Stimulated activated CD8-positive, alpha-beta memory T cell treated with anti-CD3 and anti-CD28 coated beads, Interleukin-7, amount 100 ng/mL, for 4 hours (primary cell): ENCODE results near the gene POLE4.

Experiments
- DNase-seq, 2 donors: peaks; one replicate each; pipeline ENCODE4 v3.0.0-alpha.2; 2020; ENCODE audit warnings: low read depth in 2 of 2

The POLE4 gene, protein sequence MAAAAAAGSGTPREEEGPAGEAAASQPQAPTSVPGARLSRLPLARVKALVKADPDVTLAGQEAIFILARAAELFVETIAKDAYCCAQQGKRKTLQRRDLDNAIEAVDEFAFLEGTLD

DNA sequence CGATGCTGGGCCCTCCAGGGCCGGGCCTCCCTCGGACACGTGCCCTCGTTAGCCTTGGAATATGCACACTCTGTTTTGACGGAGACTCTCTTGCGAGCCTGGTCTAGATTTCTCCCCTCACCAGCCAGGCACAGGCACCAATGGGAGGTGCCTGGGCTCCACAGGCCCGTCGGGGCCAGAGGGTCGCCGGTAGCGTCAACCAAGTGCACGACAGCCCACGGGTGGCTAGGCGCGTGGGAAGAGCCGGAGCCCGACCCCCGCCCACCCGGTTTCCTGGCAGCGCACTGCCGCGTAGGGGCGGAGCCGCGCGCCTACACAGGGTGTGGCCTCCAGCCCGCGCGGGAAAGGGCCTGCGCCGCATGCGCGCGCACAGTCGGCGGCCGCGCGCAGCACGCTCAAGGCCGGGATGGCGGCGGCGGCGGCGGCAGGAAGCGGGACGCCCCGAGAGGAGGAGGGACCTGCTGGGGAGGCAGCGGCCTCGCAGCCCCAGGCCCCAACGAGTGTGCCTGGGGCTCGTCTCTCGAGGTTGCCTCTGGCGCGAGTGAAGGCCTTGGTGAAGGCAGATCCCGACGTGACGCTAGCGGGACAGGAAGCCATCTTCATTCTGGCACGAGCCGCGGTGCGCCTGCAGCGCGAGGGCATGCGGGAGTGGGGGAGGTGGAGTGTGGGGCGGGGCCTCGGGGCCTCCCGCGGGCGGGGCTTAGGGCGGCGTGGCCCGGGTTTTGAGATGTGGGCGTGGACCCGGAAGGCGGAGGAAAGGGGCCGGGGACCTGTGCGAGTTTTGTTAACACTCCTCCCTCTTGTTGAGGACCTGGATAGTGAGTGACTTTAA, at the start of gene POLE4:
POLE4 (plus strand) TSS at position 370 of the 832 bp plus-strand sequence; CDS start at position 407, 37 bp downstream.
- DNase-seq = peak; percentile 90

- no peak for DNase-seq
Observed at GRCh38 chr2:74908748-74909444, 49.5 kb upstream of the POLE4 start.

DNA sequence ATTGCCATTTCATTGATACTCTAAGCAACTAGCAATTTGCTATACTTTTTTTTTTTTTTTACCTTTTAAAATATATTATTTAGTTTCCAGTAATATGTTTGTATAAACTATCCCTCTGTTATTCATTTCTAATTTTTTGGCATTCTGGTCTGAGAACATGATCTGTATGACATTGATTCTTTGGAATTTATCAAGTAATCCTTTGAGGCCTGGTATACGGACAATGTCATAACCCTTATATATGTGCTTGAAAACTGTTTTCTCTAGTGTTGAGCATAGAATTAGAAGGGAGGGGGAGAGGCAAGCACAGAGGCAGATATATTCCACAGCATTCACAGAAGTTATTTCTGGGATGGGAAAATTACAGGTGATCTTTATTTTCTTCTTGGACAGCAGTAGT, 48.2 kb upstream of the POLE4 start:
- DNase-seq = no peak

GRCh38 chr2:74911061-74911460, 47.4 kb upstream of the POLE4 start:
- DNase-seq = no peak

DNA sequence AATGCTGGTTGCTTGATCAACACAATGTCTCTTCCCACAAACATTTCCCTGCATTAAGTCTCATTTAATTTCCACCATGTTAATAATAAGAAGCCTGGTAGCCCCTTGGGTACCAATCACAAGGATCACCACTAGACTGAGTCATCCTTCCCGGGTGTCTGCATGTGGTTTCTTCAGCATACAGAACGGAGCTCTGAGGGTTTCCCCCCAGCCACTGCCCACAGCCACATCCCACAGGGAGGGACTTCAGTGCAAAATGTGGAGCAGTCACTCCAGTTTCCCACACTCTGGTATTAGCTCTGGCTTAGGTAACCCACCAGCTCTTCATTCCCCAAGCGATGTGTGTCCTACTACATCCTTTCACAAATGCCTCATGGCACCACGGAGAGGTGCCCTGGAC, 42.7 kb upstream of the POLE4 start:
- DNase-seq = peak in 1 of 2 donors; percentile 20

DNA sequence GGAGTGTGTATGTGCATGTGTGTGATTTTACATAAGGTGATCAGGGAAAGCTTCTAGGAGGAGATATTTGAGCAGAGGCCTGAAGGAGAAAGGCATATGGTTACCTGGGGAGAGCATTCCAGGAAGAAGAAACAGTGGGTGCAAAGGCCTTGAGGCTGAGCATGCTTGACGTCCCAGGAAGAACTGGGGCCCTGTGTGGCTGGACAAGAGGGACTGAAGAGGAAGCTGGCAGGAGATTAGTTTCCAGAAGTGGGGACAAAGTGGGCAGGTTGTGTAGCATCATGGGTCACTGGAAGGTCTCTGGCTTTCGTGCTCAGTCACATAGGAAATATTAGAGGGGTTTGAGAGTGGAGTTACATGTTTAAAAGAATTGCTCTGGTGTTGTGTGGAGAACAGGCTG, 42.0 kb upstream of the POLE4 start:
- DNase-seq = no peak

DNA sequence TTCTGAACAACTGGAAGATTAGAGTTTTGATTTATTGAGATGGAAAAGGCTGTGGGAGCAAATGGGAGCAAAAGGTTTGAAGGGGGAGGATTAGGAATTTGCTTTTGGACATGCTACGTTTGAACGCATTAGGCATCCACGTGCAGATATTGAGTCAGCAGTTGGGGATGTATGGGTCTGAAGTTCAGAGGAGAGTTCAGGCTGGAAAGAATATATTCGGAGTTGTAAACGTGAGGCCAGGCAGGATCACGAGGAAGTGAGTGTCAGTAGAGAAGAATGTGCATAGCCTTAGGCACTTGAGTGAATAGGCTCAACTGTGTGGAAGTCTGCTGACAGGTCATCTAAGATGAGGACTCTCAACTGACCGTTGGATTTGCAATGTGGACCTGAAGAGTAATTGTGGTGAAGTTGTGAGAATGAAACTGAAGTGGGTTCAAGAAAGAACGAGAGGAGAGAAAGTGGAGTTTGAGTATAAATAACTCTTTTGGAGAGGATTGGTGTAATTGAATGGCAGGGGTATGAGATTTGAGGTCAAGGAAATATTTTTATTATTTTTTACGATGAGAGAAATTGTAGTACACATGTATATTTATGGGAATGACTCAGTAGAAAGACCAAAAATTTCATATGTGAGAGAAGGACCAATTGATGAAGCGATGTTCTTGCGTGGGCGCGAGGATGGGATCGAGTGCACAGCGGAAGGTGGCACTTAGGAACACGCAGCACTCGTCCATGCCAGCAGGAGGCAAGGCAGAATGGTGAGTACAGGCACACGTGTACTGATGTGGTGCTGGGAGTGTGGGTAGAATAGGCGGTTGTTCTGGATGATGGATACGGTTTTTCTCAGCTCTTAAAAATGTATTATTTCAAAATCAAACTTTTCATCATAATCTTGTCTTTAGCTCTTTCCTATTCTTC, 40.5 kb upstream of the POLE4 start:
- DNase-seq = no peak

DNA sequence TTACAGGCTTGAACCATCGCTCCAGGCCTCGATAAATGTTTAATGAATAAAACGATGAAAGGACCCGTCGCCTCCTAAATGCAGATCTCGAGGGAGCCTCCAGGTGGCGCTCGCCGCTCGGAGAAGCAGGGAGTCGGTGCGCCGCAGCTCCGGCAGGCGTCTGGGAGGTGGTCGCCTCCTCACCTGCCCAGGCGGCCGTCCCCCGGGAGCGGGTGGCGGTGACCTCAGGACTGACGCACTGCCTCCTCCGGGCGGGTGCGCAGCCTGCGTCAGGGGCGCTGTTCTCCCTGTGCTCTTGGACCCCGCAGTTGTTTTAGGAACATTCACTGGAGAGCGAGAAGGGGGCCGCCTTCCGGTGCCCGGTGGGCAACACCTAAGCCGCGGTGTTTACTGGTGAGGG, 38.6 kb upstream of the POLE4 start:
- peak; percentile 39 to 53 for DNase-seq

DNA sequence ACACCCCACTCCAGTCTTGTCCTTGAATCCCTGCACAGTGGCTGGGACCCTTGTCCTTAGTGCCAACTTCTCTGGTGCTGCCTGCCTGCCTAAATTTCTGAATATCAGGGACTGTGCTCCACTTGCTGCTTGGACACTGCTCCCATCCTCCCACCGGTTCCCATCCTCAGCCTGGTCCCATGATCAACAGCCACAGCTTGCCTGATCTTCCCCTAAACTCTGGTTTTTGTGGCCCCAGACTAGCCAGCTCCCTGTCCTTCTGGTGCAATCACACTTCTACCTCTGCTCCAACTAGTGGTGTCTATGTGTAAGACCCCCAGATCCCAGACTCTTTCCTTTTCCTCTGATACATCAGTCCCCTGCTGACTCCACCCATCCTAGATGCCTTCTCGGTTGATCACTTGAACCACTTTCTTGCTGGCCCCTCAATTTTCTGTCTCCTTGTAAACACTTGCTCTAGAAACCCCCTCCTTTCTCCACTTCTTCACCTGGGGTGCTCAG, 37.2 kb upstream of the POLE4 start:
- no peak for DNase-seq

- DNase-seq = no peak
Observed at GRCh38 chr2:74922592-74923227, 35.7 kb upstream of the POLE4 start.

GRCh38 chr2:74924463-74925265, 33.8 kb upstream of the POLE4 start:
- DNase-seq = no peak

DNA sequence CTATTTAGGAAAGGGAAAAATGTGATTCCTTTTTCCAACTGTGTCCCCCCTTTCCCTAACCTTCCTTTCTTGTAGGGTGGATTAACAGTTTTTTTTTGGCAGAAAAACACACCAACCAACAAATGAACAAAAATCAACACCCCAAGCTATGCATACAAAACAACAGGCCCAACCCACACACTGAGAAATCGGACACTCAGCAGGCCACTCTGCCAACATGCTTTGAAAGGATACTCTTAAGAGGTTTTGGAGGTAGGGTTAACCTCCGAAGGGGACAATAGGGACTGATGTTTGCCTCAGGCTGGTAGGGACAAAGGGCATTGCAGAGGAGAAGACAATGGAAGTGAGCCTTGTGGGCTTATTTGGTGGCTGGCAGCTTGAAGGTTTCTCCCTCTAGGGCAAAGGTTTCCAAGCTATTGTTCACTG, 33.1 kb upstream of the POLE4 start:
- DNase-seq = no peak

DNA sequence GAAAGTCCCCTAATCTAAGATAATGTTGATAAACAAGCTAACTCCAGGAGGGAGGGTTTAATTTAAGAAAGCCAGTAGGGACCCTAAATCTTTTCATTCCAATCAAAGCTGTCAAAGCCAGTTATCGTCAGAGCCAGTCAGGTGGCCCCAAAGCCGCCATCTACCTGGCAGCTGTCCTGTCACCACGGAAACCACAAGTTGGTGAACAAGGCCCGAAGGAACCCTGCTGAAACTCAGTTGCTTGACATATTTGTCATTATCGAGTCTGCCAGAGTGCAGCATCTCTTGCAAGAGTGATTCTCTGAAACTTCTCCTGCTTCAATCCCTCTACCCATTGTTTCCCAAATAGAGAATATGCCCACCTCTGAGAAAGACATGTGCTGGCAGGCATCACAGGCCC, 30.8 kb upstream of the POLE4 start:
- DNase-seq = no peak

GRCh38 chr2:74930811-74931486, 27.5 kb upstream of the POLE4 start:
- no peak for DNase-seq

DNA sequence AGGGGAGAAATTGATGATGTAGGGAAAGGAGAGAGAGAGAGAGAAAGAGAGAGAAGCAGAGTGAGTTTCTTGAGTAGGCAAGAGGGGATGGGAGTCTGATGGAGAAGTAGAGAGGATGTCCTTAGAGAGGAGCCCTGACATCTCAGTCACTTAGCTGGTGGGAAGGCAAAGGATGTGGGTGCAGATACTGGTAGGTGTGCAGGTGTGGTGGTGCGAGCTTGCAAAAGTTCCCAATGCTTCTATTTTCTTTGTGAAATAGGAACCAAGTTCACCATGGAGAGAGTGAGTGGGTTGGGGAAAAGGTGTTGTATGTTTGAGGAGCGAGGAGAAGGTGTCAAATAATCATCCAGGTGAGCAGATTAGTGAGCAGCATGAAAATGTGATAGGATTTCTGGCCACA, 26.5 kb upstream of the POLE4 start:
- DNase-seq = no peak

GRCh38 chr2:74935975-74936391, 22.5 kb upstream of the POLE4 start:
- DNase-seq = no peak

- DNase-seq = no peak
Observed at GRCh38 chr2:74937221-74937880, 21.1 kb upstream of the POLE4 start.

- no peak for DNase-seq
Observed at GRCh38 chr2:74938264-74938663, 20.2 kb upstream of the POLE4 start.
